KOPT-K1 (cell line): ENCODE data around the gene RGS3.
"Not testable (repeated sequence)": the region's sequence is repeated elsewhere in the genome, so short reads cannot be mapped to it uniquely, and the experiment has no call there.

Source experiments
- H3K27ac ChIP-seq: fragments of 200-600 bp; sonication (generic); 2 replicates; pipeline ENCODE4 v1.5.1; 2016; ENCODE audit warnings: antibody characterized with exemption, mild to moderate bottlenecking, low read depth, low read length; ENCODE audit not compliant: poor library complexity, severe bottlenecking
- H3K36me3 ChIP-seq: fragments of 200-600 bp; sonication (generic); 2 replicates; pipeline ENCODE4 v1.5.1; 2017; ENCODE audit warnings: antibody characterized with exemption, mild to moderate bottlenecking, low read length, moderate library complexity; ENCODE audit not compliant: insufficient read depth
- H3K9me3 ChIP-seq: fragments of 200-600 bp; sonication (generic); 2 replicates; pipeline ENCODE4 v1.5.1; 2017; ENCODE audit warnings: antibody characterized with exemption, low read length, mild to moderate bottlenecking; ENCODE audit not compliant: insufficient read depth, poor library complexity, severe bottlenecking

Gene RGS3

DNA sequence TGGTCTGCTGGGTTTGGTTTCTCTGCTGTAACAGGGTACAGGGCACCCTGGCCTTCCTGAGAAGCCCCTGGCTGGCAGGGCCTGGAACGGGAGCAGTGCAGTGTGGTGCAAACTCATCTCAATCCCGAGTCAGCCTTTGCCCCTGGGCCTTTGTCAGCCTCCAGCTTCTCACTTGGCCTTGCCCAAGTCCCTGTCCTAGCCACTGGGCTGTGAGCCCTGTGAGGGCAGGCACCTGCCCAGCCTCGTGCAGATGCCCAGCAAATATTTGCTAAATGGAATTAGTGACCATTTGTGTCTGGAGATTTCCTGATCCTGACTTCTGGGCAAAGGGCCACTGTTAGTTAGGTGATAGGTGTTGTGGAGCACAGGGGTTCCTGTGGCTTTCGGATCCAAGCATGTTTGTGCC is 13.0 kb downstream of the RGS3 start:
- Histone ChIP-seq H3K36me3 (no peaks in the 10 kb centered on the region), H3K27ac (no peak overlapping the region), H3K9me3 (no peaks in the 10 kb centered on the region)

DNA sequence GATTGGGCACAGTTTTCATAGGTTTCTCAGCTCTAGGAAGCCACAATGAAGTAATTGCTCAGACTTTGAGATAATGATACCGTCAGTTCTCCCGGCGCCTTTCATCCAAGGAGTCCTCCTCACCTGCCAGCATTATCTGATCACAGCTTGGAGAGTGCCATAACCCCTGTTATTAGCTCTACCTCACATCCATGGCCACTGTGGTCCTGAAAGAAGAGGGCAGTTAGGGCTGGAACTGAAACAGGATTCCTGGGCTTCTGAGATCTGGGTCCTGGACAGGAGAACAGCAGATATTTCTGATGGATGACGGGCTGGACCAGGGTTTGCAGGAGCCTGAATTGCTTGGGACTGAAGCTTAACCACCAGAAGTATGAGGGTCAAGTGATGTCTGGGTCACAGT is 13.5 kb downstream of the RGS3 start:
- Histone ChIP-seq H3K36me3 (no peaks in the 10 kb centered on the region), H3K27ac (no peak overlapping the region), H3K9me3 (no peaks in the 10 kb centered on the region)

DNA sequence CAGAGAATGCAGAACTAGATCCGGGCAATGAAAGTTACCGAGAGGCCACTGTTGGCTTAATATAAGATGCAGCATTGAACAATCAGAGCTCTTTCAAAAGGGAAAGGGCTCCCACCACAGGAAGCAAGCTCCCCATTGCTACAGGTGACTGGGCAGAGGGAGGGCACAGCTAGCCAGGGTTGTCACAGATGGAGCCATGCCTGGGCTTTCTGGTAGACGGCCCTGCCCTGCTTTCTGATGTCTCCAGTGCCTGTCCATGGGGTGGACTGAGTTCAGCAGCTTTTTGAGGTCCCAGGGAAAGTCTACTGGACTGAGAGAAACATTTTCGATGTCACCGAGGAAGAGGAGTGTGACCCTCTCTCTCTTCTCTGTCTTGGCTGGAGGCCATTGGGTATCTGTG is 14.1 kb downstream of the RGS3 start:
- H3K27ac ChIP-seq = no peak overlapping the region
- no peaks in the 10 kb centered on the region for H3K9me3 ChIP-seq
- H3K36me3 ChIP-seq = no peaks in the 10 kb centered on the region

DNA sequence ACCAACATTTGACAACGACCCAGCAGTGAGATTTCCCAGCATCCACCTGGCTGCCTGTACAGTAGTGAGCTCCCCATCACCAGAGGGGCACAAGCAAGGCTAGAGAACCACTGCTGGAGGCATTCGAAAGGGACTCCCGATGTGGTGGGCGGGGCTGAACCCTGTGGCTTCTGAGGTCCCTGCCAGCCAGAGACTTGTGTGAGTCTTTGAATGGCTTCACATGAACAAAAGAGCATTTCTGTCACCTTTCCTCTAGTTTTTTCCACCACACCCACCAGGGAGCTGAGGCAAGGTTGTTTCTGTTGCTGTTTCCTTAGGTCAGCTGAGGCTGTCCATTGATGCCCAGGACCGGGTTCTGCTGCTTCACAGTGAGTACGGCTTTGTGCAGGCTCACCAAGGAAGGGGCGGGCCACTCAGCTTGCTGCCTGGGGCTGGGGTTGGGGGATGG is 15.7 kb downstream of the RGS3 start:
- Histone ChIP-seq H3K27ac (no peak overlapping the region), H3K9me3 (no peaks in the 10 kb centered on the region), H3K36me3 (no peaks in the 10 kb centered on the region)

DNA sequence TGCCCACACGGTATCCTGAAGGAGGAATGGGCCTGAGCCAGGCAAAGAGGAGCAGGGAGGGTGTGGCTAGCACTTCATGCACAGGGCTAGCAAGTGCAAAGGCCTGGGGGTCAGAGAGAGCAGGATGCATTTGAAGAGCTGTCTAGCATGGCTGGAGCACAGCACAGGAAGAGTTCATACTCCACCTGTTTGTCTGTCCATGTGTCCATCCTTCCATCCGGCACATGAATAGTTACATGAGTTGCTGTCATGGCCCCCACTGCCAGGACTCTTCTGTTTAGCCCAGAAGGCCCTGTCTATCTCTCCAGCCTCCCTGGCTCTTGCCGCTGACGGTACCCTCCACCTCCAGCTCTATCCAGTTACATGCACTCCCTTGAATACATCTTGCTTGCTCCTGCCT is 17.1 kb downstream of the RGS3 start:
- H3K27ac ChIP-seq = no peak overlapping the region
- H3K9me3 ChIP-seq = no peaks in the 10 kb centered on the region
- H3K36me3 ChIP-seq = no peaks in the 10 kb centered on the region

DNA sequence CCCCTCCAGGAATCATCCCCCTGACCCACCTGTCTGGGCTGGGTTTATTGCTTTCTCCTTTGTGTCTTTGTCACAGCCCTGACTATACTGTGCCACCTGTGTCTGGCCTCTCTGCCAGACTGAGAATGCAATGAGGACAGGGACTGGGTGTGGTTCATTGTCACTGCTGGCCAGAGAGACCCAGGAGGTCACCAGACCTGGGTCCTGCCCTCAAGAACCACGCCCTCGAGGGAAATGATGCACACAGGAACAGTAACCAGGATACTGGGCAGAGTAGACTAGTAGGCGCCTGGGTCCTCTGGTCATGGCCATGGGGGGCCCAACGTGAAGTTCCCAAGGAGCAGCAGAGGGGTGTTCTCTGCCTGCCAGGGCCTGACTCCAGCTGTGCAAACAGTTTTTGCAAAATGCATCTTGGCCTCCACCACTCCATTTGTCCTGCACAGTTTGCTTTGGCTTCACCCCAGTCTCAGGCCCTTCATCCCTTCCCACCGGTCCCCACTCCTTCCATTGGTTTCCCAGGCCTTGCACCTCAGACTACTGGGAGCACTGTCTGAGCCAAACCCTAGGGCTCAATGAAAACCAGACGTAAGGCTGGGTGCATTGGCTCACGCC is 17.8 kb downstream of the RGS3 start:
- no peak overlapping the region for H3K27ac ChIP-seq
- no peaks in the 10 kb centered on the region for H3K9me3 ChIP-seq
- no peaks in the 10 kb centered on the region for H3K36me3 ChIP-seq

DNA sequence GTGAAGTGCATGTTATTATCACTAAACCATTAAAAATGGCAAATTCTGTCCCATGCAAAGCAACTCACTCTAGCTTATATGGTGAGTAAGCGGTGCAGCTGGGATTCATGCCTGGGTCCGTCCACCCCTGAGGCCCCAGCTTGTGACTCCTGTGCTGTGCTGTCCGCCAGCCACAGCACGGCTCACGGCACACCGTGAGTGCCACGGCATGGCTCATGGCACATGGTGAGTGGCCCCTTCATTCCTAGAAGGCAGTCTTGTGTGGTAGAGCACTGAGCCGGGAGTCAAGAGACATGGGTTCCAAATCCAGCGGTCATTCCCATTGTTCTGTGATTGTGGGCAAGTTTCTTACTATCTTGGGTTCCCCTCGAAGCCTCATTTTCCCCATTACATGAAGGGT is 18.8 kb downstream of the RGS3 start:
- no peak overlapping the region for H3K27ac ChIP-seq
- no peaks in the 10 kb centered on the region for H3K36me3 ChIP-seq
- H3K9me3 ChIP-seq = no peaks in the 10 kb centered on the region

DNA sequence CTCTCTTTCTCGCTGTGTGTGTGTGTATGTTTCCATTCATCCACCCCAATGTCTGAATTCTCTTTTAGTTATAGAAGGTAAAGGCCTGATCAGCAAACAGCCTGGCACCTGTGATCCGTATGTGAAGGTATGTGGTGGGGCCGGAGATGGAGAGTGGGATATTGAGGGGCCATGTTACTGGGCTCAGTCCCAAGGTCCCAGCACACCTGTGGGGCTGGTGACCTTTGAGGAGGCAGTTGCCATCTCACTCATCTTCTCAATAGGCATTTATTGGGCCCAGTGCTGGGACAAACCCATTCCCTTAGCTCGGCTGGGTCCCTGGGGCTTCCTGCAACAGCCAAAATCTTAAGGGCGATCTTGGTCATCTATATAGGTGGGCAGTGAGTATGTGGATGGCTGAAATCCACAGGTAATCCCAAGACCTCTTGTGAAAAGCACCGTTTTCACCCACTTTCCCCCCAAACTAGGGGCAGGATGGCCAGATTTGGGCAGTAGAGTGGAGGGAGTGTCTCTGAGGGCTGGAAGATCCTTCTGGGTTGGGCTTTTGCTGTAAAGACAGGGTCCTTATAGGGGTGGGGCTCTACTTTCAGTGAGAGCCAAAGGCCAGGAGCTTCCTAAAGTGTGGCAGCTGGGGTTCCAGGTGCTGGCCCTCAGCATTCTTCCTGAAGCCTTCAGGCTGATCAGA is 19.6 kb downstream of the RGS3 start:
- no peaks in the 10 kb centered on the region for H3K36me3 ChIP-seq
- H3K9me3 ChIP-seq = no peaks in the 10 kb centered on the region
- H3K27ac ChIP-seq = no peak overlapping the region

DNA sequence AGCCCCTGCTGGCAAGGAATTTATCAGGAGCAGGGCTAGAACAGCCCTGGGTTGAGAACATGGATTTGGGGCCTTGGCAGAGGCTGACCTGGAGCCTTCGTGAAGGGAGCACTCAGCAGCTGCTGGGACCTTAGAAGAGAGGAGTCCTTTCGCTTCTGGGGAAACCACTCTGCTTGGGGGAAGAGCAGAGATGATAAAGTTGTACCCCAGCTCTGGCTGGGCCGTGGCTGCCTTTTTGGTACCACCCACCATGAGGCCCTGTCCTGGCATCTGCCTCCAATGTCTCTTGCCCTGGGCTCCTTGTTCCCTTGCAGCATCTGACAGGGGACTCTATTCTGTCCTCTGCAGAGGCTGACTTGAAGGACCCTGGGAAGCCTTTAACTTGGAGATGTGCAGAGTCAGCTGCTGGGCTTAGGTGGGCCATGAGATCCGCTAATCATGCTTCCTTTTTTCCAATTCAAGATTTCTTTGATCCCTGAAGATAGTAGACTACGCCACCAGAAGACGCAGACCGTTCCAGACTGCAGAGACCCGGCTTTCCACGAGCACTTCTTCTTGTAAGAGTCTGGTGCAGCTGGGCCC is 20.2 kb downstream of the RGS3 start:
- Histone ChIP-seq H3K36me3 (no peaks in the 10 kb centered on the region), H3K9me3 (no peaks in the 10 kb centered on the region), H3K27ac (no peak overlapping the region)

DNA sequence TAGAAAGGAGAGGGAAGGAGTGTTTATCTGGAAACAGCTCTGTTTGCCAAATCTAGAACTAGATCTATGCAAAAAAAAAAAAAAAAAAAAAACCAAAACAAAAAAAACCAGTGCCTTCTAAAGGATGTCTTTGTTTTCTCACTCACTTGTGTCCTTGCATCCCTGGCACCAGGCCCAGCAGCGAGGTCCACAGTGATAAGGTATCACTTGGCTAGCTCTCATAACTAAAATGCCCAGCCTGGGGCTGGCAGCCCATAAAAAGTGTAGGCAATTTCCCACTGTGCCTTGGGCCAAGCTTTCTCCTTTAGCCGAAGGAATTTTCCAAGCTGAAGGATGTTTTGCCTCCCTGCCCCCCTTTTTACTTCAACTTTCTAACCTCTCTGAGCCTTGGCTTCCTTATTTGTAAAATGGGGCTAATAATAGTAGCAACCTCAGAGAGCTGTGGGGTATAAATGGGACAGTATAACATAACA is 20.8 kb downstream of the RGS3 start:
- Histone ChIP-seq H3K9me3 (no peaks in the 10 kb centered on the region), H3K27ac (no peak overlapping the region), H3K36me3 (no peaks in the 10 kb centered on the region)

DNA sequence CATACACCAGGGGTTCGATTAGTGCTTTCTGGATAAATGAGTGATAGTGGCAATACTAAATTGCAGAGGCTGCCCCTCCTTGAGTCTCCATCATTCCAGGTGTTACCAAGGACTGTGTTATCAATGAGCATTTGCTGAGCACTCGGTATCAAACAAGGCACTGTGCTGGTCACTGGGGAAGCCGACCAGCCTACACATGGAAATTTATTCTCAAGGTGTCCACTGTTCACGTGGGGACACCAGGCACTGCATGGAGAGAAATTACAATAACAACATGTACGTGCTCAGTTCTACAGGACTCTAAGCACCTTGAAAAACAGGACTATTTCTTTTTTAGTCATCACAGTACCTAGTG is 22.2 kb downstream of the RGS3 start:
- Histone ChIP-seq H3K27ac (no peak overlapping the region), H3K9me3 (no peaks in the 10 kb centered on the region), H3K36me3 (no peaks in the 10 kb centered on the region)

DNA sequence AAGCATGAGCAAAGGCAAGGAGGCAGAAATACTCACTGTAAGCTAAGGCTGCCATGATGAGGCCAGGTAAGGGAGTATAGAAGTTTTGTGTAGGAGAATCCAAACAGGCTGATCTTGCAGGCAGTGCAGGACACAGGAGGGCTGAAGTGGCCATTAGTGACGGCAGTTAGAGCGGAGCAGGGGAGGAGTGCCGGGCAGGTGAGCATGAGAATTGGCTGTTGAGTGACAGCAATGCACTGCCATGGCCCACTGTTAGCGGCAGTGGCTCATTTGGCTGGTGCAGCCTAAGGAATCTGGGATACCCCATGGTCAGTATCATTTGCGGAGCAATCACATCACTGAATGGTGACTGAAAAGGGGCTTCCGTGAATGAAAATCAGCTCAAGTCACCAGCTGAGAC is 22.8 kb downstream of the RGS3 start:
- no peak overlapping the region for H3K27ac ChIP-seq
- H3K9me3 ChIP-seq = no peaks in the 10 kb centered on the region
- H3K36me3 ChIP-seq = no peaks in the 10 kb centered on the region

DNA sequence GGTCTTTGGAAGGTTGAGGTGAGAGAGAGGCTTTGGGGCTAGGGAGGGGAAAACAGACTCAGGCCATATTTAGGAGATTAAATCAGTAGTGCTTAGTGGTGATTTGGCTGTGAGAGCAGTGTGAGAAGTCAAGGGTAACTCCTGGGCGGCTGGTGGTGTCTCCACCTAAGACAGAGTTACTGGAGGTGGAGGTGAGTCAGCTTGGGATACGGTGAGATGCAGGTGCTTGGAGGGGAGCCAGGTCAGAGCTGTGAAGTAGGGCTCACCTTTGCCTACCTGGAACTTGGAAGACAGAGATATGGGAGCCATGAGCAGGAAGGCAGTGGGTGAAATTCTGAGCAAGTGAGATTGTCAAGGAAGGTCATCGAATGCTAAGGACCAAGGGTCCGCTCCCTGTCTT is 24.5 kb downstream of the RGS3 start:
- H3K27ac ChIP-seq = no peak overlapping the region
- H3K9me3 ChIP-seq = no peaks in the 10 kb centered on the region
- H3K36me3 ChIP-seq = no peaks in the 10 kb centered on the region

DNA sequence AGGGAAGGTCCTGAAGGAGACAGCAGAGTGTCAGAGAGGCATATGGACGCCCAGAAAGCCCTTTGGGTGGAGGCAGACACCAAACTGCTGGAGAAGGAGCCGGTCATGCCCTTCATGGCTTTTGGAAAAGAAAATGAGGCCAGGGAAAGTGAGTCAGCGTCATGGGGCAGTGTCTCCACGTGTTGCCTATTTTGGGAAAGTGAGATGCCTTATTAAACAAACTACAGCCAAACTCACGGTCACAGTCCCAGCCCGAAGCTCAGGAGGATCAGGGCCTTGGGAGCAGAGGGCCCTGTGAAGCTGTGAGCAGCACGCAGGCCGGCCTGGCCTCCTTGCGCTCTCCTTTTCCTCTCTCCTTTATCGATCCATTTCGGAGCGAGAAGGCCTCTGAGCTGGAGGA is 25.0 kb downstream of the RGS3 start:
- no peaks in the 10 kb centered on the region for H3K36me3 ChIP-seq
- no peak overlapping the region for H3K27ac ChIP-seq
- H3K9me3 ChIP-seq = no peaks in the 10 kb centered on the region

DNA sequence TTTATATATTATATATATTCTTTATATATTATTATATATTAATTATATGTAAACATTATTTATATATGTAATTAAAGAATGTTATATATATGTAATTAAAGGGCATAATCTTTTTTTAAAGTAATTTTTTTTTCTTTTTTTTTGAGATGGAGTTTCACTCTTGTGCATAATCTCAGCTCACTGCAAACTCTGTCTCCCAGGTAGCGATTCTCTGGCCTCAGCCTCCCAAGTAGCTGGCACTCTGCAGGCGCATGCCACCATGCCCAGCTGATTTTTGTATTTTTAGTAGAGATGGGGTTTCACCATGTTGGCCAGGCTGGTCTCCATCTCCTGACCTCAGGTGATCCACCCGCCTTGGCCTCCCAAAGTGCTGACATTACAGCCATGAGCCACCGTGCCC is 27.6 kb downstream of the RGS3 start:
- H3K27ac ChIP-seq, H3K9me3 ChIP-seq, H3K36me3 ChIP-seq: not testable (repeated sequence)
